GM19438 (cell line): ENCODE data around the gene TMED8.
A peak's percentile ranks its signal among the peaks of the same experiment; 100 is the strongest.
"Not testable (repeated sequence)": the region's sequence is repeated elsewhere in the genome, so short reads cannot be mapped to it uniquely, and the experiment has no call there.

Source experiments
- ATAC-seq: cut with Tn5 transposase; IDR thresholded peaks from one replicate; pipeline ENCODE4 v1.9.1; 2021; ENCODE audit warnings: low read depth; ENCODE audit not compliant: unreplicated experiment

Gene TMED8, protein sequence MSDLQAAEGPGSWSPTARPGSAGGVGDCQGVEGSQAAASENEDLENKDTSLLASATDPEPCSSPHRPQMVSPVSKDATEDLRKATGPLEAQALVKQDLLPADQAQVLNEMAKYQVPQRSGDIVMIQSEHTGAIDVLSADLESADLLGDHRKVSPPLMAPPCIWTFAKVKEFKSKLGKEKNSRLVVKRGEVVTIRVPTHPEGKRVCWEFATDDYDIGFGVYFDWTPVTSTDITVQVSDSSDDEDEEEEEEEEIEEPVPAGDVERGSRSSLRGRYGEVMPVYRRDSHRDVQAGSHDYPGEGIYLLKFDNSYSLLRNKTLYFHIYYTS

DNA sequence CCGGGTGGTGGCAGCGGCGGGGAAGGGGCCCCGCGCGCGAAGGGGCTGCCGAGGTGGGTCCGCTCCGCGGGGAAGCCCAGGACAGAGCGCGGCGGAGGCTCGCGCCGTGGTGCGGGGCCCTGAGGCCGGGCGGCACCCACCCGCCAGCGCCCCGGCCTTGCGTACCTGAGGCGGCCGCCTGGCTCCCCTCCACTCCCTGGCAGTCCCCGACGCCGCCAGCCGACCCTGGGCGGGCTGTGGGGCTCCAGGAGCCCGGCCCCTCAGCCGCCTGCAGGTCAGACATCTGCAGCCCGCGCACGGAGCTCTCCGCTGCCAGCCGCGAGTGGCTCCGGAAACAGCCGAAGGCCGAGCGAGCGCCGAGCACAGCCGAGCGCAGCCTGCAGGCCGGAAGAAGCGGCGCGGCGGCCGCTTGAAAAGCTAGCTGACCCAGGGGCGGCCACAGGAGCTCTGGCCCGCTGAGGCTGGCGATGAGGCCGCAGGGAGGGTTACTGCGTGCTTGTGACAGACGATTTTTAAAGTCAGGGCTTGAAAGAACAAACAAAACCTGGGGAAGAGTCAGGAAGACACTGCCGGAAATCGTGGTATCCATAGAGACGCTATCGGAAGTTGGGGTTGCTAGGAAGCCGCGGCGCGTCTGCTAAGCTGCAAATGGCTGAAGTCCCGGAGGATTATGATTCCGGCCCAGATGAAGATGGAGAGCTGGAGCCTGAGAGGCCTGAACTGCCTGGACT, at the start of gene TMED8, which contains the start of gene SAMD15:
Gene TMED8, minus strand, starts transcription at position 324 of the 731 bp plus-strand sequence. Its CDS starts 41 bp downstream, at position 283.
Gene SAMD15, plus strand, starts transcription at position 609 of the 731 bp plus-strand sequence. Its CDS starts 40 bp downstream, at position 649.
- peak; percentile 79 for ATAC-seq

DNA sequence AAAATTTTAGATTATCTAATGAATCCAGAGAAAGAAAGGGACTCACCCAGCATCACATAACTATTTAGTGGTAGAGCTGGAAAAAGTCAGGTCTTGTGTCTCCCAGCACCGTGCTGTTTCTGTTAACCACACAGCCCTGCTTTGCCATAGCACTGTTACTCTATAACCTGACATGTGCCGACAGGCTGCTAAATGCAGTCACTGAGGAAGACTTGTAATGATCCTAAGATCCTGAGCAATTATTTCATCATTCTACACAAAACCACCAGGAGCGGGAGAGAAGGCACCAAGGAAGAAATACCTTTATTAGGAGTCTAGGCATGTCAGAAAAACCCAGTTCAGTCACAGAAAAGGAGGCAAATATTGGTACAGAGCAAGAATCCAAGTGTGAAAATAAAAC, 49.5 kb upstream of the TMED8 start:
- no peak for ATAC-seq

DNA sequence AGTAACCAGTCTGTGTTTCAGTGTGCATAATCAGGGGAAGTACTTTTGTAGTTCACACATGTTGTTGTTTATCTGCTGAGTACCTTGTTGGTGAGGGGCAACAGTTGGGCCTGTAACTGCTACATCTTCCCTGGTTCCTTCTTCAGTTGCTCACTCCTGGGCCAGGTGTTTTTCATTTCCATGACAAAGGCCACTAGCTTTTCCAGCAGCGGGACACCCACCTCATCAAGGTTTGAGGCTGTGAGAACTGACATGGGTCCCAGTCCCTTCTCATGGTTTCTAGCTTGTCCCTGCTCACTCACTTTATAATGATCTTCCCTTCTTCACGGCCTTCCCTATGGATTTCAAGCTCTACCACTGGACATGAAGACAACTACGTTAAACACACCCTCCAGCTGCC, 48.0 kb upstream of the TMED8 start:
- ATAC-seq = no peak

DNA sequence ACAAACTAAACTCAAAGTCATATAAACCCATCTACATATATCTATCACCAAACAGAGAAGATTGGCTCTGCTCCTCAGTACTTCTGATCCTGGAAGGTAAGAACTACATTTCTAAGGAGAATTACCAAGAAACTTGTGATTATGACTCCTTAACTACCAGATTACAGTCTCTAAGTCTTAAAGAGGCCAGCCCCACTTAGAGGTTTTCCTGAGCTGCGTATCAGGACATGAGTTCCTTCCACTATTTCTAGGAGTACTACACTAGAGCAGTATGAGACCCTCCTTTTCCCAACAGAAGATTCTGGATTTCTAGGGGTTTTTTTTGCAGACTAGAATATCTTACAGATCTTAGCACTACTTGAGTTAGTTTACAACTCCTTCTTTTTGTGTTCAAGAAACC, 46.5 kb upstream of the TMED8 start, which contains the start of gene NOXRED1:
Gene NOXRED1, minus strand, starts transcription at position 101 of the 400 bp plus-strand sequence. CDS start 634 bp downstream, outside the sequence.
- no peak for ATAC-seq

DNA sequence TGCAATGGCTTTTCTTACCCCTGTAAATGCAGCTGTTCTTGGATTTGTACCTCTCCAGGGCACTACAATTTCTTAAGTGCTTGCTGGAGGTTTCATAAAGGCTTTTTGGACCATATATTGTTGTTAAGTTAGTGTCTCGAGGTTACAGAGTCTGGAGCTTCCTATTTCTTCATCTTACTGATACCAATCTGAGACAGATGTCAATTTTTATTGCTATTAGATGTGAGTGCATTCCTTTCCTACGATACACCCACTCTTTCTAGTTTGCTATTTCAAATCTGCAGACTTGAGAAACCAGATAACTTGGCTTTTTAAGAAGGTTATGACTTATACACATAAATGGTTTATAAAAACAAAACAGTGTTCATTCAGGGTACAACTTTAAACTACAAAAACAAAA, 44.3 kb upstream of the TMED8 start:
- ATAC-seq = no peak

DNA sequence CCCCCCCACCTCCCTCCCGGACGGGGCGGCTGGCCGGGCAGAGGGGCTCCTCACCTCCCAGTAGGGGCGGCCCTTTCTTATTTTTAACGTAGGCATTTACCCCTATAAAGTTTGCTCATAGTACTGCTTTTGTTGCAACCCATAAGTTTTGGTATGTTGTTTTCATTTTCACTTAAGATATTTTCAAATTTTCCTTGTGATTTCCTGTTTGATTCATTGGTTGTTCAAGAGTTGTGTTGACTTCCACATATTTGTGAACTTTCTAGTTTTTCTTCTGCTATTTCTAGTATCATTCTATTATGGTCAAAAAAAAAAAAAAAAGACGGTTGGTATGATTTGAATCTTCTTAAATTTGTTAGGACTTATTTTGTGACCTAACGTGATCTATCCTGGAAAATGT, 39.9 kb upstream of the TMED8 start:
- ATAC-seq = no peak

DNA sequence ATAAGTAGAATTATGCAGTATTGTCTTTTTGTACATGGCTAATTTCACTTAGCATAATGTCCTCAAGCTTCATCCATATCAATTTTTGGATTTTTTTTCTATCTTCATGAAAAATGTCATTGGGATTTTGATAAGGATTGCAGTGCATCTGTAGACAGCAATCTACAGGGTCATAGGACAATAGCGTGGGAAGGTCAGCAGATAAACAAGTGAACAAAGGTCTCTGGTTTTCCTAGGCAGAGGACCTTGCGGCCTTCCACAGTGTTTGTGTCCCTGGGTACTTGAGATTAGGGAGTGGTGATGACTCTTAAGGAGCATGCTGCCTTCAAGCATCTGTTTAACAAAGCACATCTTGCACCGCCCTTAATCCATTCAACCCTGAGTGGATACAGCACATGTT, 39.2 kb upstream of the TMED8 start:
- ATAC-seq = not testable (repeated sequence)

DNA sequence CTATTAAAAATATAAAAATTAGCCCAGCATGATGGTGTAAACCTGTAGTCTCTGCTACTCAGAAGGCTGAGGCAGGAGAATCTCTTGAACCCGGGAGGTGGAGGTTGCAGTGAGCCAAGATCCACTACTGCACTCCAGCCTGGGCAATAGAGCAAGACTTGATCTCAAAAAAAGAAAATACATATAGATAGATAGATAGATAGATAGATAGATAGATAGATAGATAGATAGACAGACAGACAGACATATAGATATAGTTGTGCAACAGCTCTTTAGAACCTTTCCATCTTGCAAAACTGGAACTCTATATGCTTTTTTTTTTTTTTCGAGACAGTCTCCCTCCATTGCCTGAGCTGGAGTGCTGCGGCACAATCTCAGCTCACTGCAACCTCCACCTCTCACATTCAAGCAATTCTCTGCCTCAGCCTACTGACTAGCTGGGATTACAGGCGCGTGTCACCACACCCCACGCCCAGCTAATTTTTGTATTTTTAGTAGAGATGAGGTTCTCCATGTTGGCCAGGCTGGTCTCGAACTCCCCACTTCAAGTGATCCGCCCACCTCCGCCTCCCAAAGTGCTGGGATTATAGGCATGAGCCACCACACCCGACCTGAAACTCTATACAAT, 38.6 kb upstream of the TMED8 start:
- not testable (repeated sequence) for ATAC-seq

DNA sequence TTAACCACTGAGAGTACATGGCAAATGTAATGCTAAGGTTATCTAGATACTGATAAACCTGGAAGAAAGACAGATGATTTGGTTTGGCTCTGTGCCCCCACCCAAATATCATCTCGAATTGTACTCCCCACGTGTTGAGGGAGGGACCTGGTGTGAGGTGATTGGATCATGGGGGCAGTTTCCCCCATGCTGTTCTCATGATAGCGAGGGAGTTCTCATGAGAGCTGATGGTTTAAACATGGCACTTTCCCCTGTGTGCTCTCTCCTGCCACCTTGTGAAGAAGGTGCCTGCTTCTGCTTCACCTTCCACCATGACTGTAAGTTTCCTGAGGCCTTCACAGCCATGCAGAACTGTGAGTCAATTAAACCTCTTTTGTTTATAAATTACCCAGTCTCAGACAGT, 32.2 kb upstream of the TMED8 start:
- ATAC-seq = no peak

DNA sequence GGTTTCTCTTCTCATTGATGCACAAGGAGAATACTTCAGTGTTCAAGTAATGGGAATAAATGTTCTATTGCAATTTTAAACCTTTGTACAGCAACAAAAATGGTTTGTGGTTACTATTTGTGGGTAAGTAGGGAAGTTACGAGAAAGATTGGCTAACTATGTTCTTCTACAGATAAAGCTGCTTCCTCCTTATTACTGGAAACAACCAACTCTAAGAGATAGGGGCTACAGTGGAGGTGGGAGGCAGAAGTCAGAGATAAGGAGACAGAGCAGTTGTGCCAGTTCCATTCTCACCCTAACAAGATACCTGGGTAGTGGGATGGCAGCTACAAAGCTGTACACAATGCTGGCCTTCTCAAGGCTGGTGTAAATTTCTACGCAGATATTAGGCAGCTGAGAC, 30.3 kb upstream of the TMED8 start:
- ATAC-seq = no peak

DNA sequence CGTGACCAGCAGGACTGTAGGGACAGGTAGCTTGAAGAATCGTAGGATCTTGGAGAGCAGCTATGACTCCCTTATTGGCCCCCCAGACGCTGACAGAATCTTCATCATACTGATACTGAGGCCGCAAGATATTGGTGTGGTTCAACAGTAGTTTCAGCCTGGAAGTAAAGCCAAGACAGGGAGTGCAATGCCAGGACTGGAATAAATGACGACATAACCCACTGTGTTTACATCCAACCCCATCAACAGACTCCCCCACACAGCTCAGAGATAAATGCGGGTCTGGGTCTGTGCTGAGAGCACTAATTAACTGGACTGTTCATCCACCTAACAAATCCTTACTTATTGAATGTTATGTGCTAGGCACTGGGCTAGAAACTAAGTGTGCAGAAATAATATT, 29.8 kb upstream of the TMED8 start:
- no peak for ATAC-seq

DNA sequence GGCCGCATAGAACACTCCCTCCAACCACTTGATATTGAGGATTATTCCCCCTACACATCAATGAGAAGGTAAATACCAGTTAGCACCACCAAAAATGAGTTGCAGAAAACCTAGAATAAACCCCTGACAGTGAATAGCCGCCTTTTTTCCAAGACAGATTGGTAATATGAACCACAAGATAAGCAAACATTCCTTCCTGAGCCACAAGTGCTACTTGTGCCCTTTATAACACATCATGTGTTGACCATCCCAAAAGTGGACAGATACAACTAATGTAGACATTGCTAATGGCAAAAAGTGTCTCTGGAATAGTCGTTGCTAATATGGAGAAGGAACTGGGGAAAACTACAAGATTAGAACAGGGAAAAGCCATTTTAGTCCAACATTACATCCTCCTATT, 29.2 kb upstream of the TMED8 start:
- no peak for ATAC-seq

DNA sequence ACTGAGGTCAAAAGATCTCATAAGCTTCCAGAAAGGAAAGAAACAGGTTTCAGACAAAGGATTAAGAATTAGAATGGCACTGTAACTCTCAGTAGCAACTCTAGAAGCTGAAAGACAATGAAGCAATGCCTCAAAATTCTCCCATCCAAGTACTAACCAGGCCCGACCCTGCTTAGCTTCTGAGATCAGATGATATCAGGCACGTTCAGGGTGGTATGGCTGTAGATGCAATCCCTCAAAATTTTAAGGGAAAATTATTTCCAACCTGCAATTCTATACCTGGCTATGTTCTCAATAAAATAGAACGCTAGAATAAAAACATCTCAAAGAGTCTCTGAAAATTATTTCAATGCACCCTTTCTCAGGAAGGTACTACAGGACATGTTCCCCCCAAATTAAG, 26.9 kb upstream of the TMED8 start:
- no peak for ATAC-seq

DNA sequence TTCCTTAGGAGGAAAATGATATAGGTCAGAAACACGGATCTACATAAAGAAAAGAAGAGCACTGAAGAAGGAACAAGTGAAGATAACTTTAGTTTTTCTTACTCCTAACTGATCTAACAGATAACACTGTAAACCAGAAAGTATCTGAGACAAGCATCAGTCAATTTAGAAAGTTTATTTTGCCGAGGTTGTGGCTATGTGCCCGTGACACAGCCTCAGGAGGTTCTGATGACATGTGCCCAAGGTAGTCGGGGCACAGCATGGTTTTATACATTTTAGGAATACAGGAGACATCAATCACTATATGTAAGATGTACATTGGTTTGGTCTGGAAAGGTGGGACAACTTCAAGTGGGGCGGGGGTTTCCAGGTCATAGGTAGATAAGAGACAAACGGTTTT, 23.3 kb upstream of the TMED8 start:
- no peak for ATAC-seq

DNA sequence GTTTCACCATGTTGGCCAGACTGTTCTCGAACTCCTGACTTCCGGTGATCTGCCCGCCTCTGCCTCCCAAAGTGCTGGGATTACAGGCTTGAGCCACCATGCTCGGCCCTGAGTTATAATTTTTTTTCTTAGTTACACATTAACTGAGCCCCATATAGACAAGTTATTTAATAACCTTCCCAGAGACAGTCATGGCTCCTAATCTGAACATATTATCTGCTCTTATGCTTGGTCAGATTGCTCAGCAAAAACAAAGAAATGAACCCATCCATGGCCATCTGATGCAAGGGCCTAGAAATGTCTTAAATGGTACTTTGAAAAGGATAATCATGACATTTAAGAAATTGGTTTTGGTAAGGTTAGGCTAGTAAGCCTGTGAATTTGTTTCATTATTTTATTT, 13.3 kb upstream of the TMED8 start:
- no peak for ATAC-seq

DNA sequence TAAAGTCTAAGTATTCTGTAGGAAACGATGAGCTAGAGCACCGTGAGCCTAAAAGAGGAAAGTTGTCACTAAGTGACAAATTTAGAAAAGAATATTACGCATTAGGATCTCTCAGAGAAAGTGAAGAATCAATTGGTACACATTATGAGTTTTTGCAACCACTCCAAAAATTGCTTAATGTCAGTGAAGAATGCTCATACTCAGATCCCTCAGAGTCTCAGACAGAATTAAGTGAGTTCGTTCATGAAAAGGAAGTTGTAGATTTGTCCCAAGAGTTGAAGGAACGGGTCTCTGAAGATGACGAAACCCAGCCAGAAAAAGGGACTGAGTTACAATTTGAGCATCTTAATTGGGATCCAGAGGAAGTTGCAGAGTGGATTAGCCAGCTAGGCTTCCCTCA, 1.8 kb upstream of the TMED8 start:
- no peak for ATAC-seq

DNA sequence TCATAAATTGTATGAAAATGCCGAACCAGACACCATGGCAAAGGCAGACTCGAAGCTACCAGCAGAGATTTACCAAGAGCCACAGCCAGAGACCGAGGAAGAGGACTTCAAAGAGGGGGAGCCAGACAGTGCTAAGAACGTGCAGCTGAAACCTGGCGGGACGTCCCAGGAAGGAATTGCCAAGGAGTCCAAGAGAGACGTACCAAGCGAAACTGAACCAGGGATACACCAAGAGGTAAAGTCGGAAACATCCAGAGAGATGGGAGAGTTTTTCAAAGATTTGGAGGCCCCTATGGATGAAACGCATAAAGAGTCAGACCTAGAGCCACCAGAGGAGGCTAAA, 579 bp upstream of the TMED8 start:
- peak; percentile 2 for ATAC-seq

DNA sequence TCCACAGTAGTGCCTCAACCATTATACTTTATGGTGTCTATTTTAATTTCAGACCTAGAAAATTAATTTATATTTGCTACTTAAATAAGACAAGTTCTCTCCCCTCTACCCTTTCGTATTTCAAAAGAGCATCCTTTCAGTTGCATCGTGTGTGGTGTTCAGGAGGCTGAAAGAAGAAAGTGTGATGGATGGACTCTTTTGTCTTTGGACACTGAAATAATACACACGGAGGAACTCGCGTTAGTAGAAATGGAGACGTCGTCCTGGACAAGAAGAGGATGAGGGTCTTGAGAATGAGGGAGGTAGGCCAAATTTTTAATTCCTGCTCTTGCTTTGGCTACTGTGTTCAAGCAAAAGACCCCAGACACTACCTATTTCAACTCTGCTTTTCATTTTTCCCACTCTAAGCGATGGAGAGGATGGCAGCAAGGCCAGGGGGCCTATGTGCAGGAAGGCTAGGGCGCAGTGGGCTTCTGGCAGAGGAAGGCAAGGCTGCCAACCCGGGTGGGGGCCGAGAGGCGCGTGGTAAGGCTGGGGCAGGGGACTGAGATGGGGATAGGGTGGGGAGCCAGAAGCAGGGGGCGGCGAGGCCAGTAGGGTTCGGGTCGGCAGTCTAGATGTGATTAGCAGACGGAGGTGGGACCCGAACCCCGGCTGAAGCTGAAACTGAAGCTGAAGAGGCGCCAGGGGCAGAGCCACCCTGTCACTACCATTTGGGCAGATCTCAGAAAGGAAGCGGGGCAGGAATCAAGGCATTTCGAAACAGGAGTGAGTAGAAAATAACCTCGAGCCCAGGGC, 722 bp downstream of the TMED8 start:
- ATAC-seq = peak; percentile 22

DNA sequence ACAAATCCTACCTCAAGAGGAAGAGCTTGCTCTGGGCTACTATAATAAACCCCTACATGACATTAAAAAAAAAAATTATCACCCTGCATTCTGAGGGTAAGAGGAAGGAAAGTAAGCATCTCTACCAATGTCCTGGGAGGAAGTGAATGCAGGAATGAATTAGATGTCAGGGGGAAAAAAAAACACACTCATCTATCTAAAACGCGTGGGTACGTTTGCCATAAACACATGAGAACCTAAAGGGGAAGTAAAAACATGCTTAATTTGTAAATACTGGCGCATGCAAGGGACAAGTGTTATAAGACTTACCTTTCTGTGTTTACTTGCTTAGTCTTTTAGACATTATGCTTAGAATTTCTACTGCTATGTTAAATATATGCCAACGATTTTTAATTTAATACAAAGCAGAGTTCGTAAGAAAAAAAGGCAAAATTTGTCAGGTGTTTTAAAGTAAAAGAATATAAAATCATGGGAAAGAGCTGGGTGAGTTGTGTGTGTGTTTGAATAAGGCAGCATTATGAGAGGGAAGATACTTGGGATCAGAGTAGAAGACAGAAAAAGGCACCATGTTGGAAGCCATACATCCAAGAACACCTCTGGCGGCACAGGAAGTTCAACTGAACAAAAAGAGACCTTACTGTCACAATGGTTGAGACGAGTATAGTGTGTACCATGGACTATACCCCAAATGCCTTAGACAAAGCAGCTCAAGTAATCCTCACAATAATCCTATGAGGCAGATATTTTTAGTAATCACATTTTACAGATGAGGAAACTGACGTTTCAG, 1.5 kb downstream of the TMED8 start:
- ATAC-seq = no peak

DNA sequence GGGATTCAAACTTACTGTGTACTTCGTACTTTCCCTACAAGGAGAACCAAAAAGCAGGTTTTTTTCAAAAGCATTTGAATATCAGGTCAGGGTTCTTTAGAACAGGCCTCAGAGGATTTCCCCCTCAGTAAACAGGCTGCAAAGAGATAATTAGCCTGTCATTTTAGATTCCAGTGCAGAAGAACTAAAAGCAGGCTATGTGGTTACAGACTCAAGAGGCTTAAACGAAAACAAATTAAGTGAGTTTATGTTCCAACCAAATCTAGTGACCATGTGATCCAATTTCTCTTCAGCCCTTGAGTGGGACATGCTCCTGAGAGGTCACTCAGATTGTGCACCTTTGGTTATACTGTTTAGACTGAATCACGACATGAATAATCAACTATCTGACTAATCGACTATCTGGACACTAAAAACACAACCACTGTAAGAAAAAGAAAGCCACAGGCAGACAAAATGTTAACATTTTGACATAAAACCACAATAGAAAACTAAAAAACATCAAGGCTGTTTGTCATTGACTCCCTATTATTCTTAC, 4.5 kb downstream of the TMED8 start:
- no peak for ATAC-seq
